ENCODE data around the gene ENOX2. TPM values are rescaled to one million over a fixed set of nuclear protein-coding genes. Genes with fewer than 3 reads are reported as not detected.
A peak's percentile ranks its signal among the peaks of the same experiment; 100 is the strongest.

ENOX2 gene
- total and polyA plus RNA-seq, 2 of the 13 experiments (the other 11 are each of a cell fraction or from before 2014, with no cell fraction given) = 5.9 to 8.5 TPM

GRCh38 chrX:130754353-130754752, 148.7 kb downstream of the ENOX2 start (continued):
- TF ChIP-seq TAF1 (CRISPR knock-in tag; IDR thresholded peaks at IDR 0.05) = no peak
- TF ChIP-seq HDAC1 (CRISPR knock-in tag; IDR thresholded peaks at IDR 0.05) = no peak

- intact Hi-C loops (cut with micrococcal nuclease; ENCODE audit: unreplicated experiment) = no loop called here
- ChIA-PET CTCF (ENCODE audit: low intra/inter-chr PET ratio, low total read pairs) (no interaction called here), POLR2A (no interaction called here)
- WGBS (ENCODE audit: low lambda C conversion rate) = 56% methylated on average over 2 of the region's 2 CpGs
- Histone ChIP-seq H3K79me2 (ENCODE audit: insufficient read depth, low read length) (no peaks in the 10 kb centered on the region), H3K9ac (ENCODE audit: insufficient read depth, low read depth, low read length) (no peak overlapping the region), H3K4me2 (ENCODE audit: low read depth, low read length) (no peak overlapping the region), H3K9me3 (ENCODE audit: low read length) (no peaks in the 10 kb centered on the region), H3K27me3 (ENCODE audit: control insufficient read depth in 1 of 2, insufficient read depth in 2 of 2, low read length in 2 of 2) (no peaks in the 10 kb centered on the region), H3K4me3 (replicated peaks in 1 of 3; ENCODE audit: insufficient read depth in 1 of 3, low read depth in 2 of 3, low read length in 3 of 3) (no peak overlapping the region), H3K27ac (ENCODE audit: extremely low read length, insufficient read depth, low read length) (no peak overlapping the region), H3K4me1 (ENCODE audit: insufficient read depth, low read length) (no peaks in the 10 kb centered on the region), H4K20me1 (ENCODE audit: insufficient read depth, low read length) (no peaks in the 10 kb centered on the region), H3K36me3 (replicated peaks in 1 of 2; ENCODE audit: control insufficient read depth in 1 of 2, insufficient read depth in 2 of 2, low read length in 2 of 2) (no peaks in the 10 kb centered on the region), H2AFZ (ENCODE audit: low read length) (no peak overlapping the region)
- TF ChIP-seq TIGD3 (CRISPR knock-in tag; IDR thresholded peaks at IDR 0.05; ENCODE audit: borderline replicate concordance) (no peak), KIAA2018 (CRISPR knock-in tag; IDR thresholded peaks at IDR 0.05; ENCODE audit: borderline replicate concordance) (no peak), CEBPB (IDR thresholded peaks at IDR 0.05; ENCODE audit: borderline replicate concordance, low read depth, low read length) (no peak)
- no peak for ATAC-seq
- in situ Hi-C loops (cut with HindIII; ENCODE audit: extremely low pct_ligation_motif_present, low pct_unique_long_range_greater_than_20kb) = no loop called here
- no peak for FAIRE-seq
- BruUV-seq (replicated peaks) = no TSS peak
- peak; percentile 1 for DNase-seq (ENCODE audit: low spot score)
These were observed 156.2 kb downstream of the ENOX2 start for GRCh38 chrX:130746709-130747342.

Measured in HepG2 (cell line).